GM23338 (cell line): ENCODE data around the gene TSPAN32. TPM values are rescaled to one million over a fixed set of nuclear protein-coding genes. Genes with fewer than 3 reads are reported as not detected.

ENCODE experiments used
- CREB1 ChIP-seq: fragments of 250-450 bp; sonication (Bioruptor Pico); IDR thresholded peaks from 2 replicates; pipeline ENCODE4 v1.5.0; 2020; ENCODE audit warnings: low read depth, mild to moderate bottlenecking, moderate library complexity
- CTCF ChIP-seq, 2 experiments: fragments of 200-600 bp in 1 of 2; sonication (generic) in 1 of 2; conservative IDR thresholded peaks; 2 replicates each; pipeline versions ENCODE4 v1.5.1 to v1.6.1; 2016 to 2017; ENCODE audit warnings: antibody characterized with exemption in 2 of 2, low read depth in 2 of 2, mild to moderate bottlenecking in 2 of 2, moderate library complexity in 1 of 2
- EZH2 ChIP-seq: fragments of 200-600 bp; sonication (generic); IDR thresholded peaks from one replicate; pipeline ENCODE4 v1.8.0; 2017; ENCODE audit warnings: antibody characterized with exemption, mild to moderate bottlenecking, low read depth; ENCODE audit not compliant: unreplicated experiment
- EZH2phosphoT487 ChIP-seq: fragments of 200-600 bp; sonication (generic); IDR thresholded peaks from one replicate; pipeline ENCODE4 v1.8.1; 2018; ENCODE audit warnings: antibody characterized with exemption; ENCODE audit not compliant: unreplicated experiment
- JUNB ChIP-seq: IDR thresholded peaks from one replicate; pipeline ENCODE4 v1.6.1; 2016; ENCODE audit warnings: antibody characterized with exemption; ENCODE audit not compliant: unreplicated experiment
- NANOG ChIP-seq: IDR thresholded peaks from 2 replicates; pipeline ENCODE4 v1.6.1; 2016; ENCODE audit warnings: antibody characterized with exemption, borderline replicate concordance
- POLR2AphosphoS5 ChIP-seq: IDR thresholded peaks from 2 replicates; pipeline ENCODE4 v1.6.1; 2016; ENCODE audit warnings: antibody characterized with exemption, low read depth
- REST ChIP-seq: IDR thresholded peaks from one replicate; pipeline ENCODE4 v1.6.1; 2018; ENCODE audit warnings: antibody characterized with exemption; ENCODE audit not compliant: unreplicated experiment
- STAT1 ChIP-seq: IDR thresholded peaks from one replicate; pipeline ENCODE4 v1.6.1; 2016; ENCODE audit warnings: antibody characterized with exemption; ENCODE audit not compliant: unreplicated experiment
- ZNF114 ChIP-seq: fragments of 250-450 bp; sonication (Bioruptor Pico); IDR thresholded peaks from 2 replicates; pipeline ENCODE4 v1.5.0; 2020; ENCODE audit warnings: mild to moderate bottlenecking, moderate library complexity
- ZNF331 ChIP-seq: fragments of 250-450 bp; sonication (Bioruptor Pico); IDR thresholded peaks from 2 replicates; pipeline ENCODE4 v1.5.0; 2020; ENCODE audit warnings: low read depth, mild to moderate bottlenecking, moderate library complexity
- ZNF462 ChIP-seq: fragments of 250-450 bp; sonication (Bioruptor Pico); IDR thresholded peaks from 2 replicates; pipeline ENCODE4 v1.5.0; 2020; ENCODE audit warnings: mild to moderate bottlenecking, moderate library complexity
- polyA plus RNA-seq: library from polyadenylated mRNA; unstranded; fragments of >200 nt; fragmentation: Nextera tagmentation; extraction: Ambion mirVana; gene quantifications from 2 replicates; pipeline ENCODE4 v1.2.1, GENCODE V29; 2016
- total RNA-seq: library from RNA; depleted of rRNA; stranded (reverse); fragments of >200 nt; shearing (Covaris generic); gene quantifications from 2 replicates; pipeline ENCODE4 v1.2.3, GENCODE V29; 2014

TSPAN32 gene
- total and polyA plus RNA-seq, 2 experiments from 2014 or later: not detected

GRCh38 chr11:2261436-2262230 lies 40.2 kb upstream of the TSPAN32 start (continued):
- TF ChIP-seq ZNF462 (CRISPR knock-in tag): no peak
- no peak for TF ChIP-seq ZNF114 (CRISPR knock-in tag)
- no peak for TF ChIP-seq EZH2phosphoT487
- no peak for TF ChIP-seq STAT1
- no peak for TF ChIP-seq CTCF (conservative IDR thresholded peaks at IDR 0.05; ENCODE audit: low read depth in 2 of 2)
- TF ChIP-seq ZNF331 (CRISPR knock-in tag): no peak
- no peak for TF ChIP-seq CREB1 (CRISPR knock-in tag)
- TF ChIP-seq REST: no peak
- no peak for TF ChIP-seq POLR2AphosphoS5
- no peak for TF ChIP-seq EZH2
- TF ChIP-seq JUNB: no peak
- no peak for TF ChIP-seq NANOG
